GM18907 (cell line): Measurements from ENCODE around the gene MCFD2.
A peak's percentile ranks its signal among the peaks of the same experiment; 100 is the strongest.

ENCODE experiments used
- ATAC-seq: cut with Tn5 transposase; IDR thresholded peaks from one replicate; pipeline ENCODE4 v1.9.1; 2021; ENCODE audit warnings: mild to moderate bottlenecking, moderate library complexity; ENCODE audit not compliant: unreplicated experiment

MCFD2 gene

GRCh38 chr2:46939626-46940359, 24.2 kb upstream of the MCFD2 start:
- ATAC-seq: no peak

- ATAC-seq: no peak
These were observed 21.9 kb upstream of the MCFD2 start for GRCh38 chr2:46937471-46937901.

- no peak for ATAC-seq
These were observed 21.0 kb upstream of the MCFD2 start for GRCh38 chr2:46936566-46936965.

- no peak for ATAC-seq
These were observed 19.5 kb upstream of the MCFD2 start for GRCh38 chr2:46935071-46935470.

- ATAC-seq: no peak
These were observed 14.0 kb upstream of the MCFD2 start for GRCh38 chr2:46929612-46930011.

- ATAC-seq: no peak
These were observed 11.3 kb upstream of the MCFD2 start for GRCh38 chr2:46926863-46927262.

GRCh38 chr2:46925474-46926351, 10.1 kb upstream of the MCFD2 start:
- no peak for ATAC-seq

- no peak for ATAC-seq
These were observed 9.0 kb upstream of the MCFD2 start for GRCh38 chr2:46924608-46925007.

- ATAC-seq: no peak
These were observed 8.4 kb upstream of the MCFD2 start for GRCh38 chr2:46924038-46924437.

- no peak for ATAC-seq
These were observed 7.5 kb upstream of the MCFD2 start for GRCh38 chr2:46923041-46923528.

GRCh38 chr2:46922606-46923005, 7.0 kb upstream of the MCFD2 start:
- ATAC-seq: no peak

GRCh38 chr2:46921676-46922448, 6.3 kb upstream of the MCFD2 start:
- ATAC-seq: no peak

- ATAC-seq: no peak
These were observed 2.0 kb upstream of the MCFD2 start for GRCh38 chr2:46917628-46918027.

GRCh38 chr2:46915811-46916630, 415 bp upstream of the MCFD2 start:
- ATAC-seq: peak; percentile 87

GRCh38 chr2:46914578-46915230, 902 bp downstream of the MCFD2 start:
- ATAC-seq: no peak

GRCh38 chr2:46913471-46914381, 1.9 kb downstream of the MCFD2 start:
- ATAC-seq: no peak

- ATAC-seq: peak; percentile 84
These were observed 5.7 kb downstream of the MCFD2 start for GRCh38 chr2:46909771-46910419.

- ATAC-seq: no peak
These were observed 6.5 kb downstream of the MCFD2 start for GRCh38 chr2:46909150-46909549.
